H1 (cell line): ENCODE measurements around the gene ALG6. TPM values are rescaled to one million over a fixed set of nuclear protein-coding genes. Genes with fewer than 3 reads are reported as not detected.

Experiments used
- CTCF ChIA-PET: fragments of 300-600 bp; sonication (Branson Sonifier 250); formaldehyde crosslinking; loops from one replicate; lab custom pipeline; 2021; ENCODE audit not compliant: partially characterized antibody; lab: Charles Lee
- POLR2A ChIA-PET: fragments of 300-600 bp; sonication (Branson Sonifier 250); formaldehyde crosslinking; loops from one replicate; lab custom pipeline; 2021; ENCODE audit warnings: inconsistent platforms; ENCODE audit not compliant: partially characterized antibody; lab: Charles Lee
- DNase-seq, 2 experiments: peaks; one replicate each; pipeline versions ENCODE4 v3.0.0 to v3.0.0-alpha.2; 2010 to 2022; ENCODE audit warnings: low spot score in 2 of 2, low read depth in 1 of 2, mixed read lengths in 1 of 2
- FAIRE-seq: peaks from 2 replicates; lab custom pipeline; 2011; peaks lifted over from hg19 to GRCh38; lab: Jason Lieb, UNC
- H2AFZ ChIP-seq: 2 replicates; pipeline ENCODE4 v1.8.1; 2012; ENCODE audit warnings: low read length, inconsistent platforms
- H2AK5ac ChIP-seq: 2 replicates; pipeline ENCODE4 v1.6.1; 2013; ENCODE audit warnings: low read depth, low read length
- H2BK120ac ChIP-seq: replicated peaks from 2 replicates; pipeline ENCODE3; 2013; ENCODE audit warnings: low read depth, low read length, inconsistent platforms
- H2BK12ac ChIP-seq: 2 replicates; pipeline ENCODE4 v1.6.1; 2013; ENCODE audit warnings: low read depth, low read length
- H2BK15ac ChIP-seq: 2 replicates; pipeline ENCODE4 v1.6.1; 2013; ENCODE audit warnings: low read length
- H2BK20ac ChIP-seq: 2 replicates; pipeline ENCODE4 v1.6.1; 2013; ENCODE audit warnings: low read length
- H2BK5ac ChIP-seq: 2 replicates; pipeline ENCODE4 v1.6.1; 2013; ENCODE audit warnings: low read depth, low read length
- H3K14ac ChIP-seq: 2 replicates; pipeline ENCODE4 v1.6.1; 2013; ENCODE audit warnings: inconsistent platforms; ENCODE audit not compliant: insufficient read length
- H3K18ac ChIP-seq: 2 replicates; pipeline ENCODE4 v1.6.1; 2013; ENCODE audit warnings: low read length; ENCODE audit errors: extremely low read depth
- H3K23ac ChIP-seq: 2 replicates; pipeline ENCODE4 v1.6.1; 2013; ENCODE audit warnings: inconsistent platforms; ENCODE audit not compliant: insufficient read length
- H3K23me2 ChIP-seq: 2 replicates; pipeline ENCODE4 v1.6.1; 2013; ENCODE audit warnings: low read depth, low read length
- H3K27ac ChIP-seq: 2 replicates; pipeline ENCODE4 v1.6.1; 2011; ENCODE audit warnings: low read depth, low read length, inconsistent platforms
- H3K27me3 ChIP-seq, 4 experiments: replicated peaks in 1 of 4; 1 replicate in 1 of 4; 2 replicates in 3 of 4; pipeline versions ENCODE4 v1.6.1 to v1.8.1; 2011 to 2013; ENCODE audit warnings: low read length in 3 of 4, mild to moderate bottlenecking in 3 of 4, inconsistent platforms in 2 of 4, mixed read lengths in 2 of 4, moderate library complexity in 1 of 4; ENCODE audit not compliant: control insufficient read depth in 3 of 4, insufficient read depth in 3 of 4; ENCODE audit errors: extremely low read depth in 1 of 4
- H3K36me3 ChIP-seq, 4 experiments: 2 replicates each; pipeline versions ENCODE4 v1.6.1 to v1.8.1; 2011 to 2013; ENCODE audit warnings: mild to moderate bottlenecking in 4 of 4, low read length in 3 of 4, moderate library complexity in 2 of 4, control low read depth in 1 of 4, inconsistent platforms in 1 of 4; ENCODE audit not compliant: insufficient read depth in 4 of 4, control insufficient read depth in 2 of 4
- H3K4ac ChIP-seq: replicated peaks from 2 replicates; pipeline ENCODE3; 2013; ENCODE audit warnings: low read length, low read depth, mixed read lengths, inconsistent platforms; ENCODE audit not compliant: insufficient read length
- H3K4me1 ChIP-seq, 4 experiments: replicated peaks in 1 of 4; 1 replicate in 1 of 4; 2 replicates in 3 of 4; pipeline versions ENCODE4 v1.6.1 to v1.8.1; 2011 to 2013; ENCODE audit warnings: low read length in 3 of 4, inconsistent platforms in 2 of 4, mixed read lengths in 1 of 4; ENCODE audit not compliant: insufficient read depth in 4 of 4, control insufficient read depth in 3 of 4
- H3K4me2 ChIP-seq, 2 experiments: 2 replicates each; pipeline versions ENCODE4 v1.6.1 to v1.8.1; 2011 to 2013; ENCODE audit warnings: low read depth in 2 of 2, low read length in 2 of 2, control low read depth in 1 of 2, inconsistent platforms in 1 of 2, mild to moderate bottlenecking in 1 of 2; ENCODE audit not compliant: insufficient read depth in 1 of 2
- H3K4me3 ChIP-seq, 4 experiments: fragments of 200-600, 300-600 bp in 1 of 4; sonication (generic), shearing (Covaris generic), sonication (Bioruptor Twin) in 1 of 4; 2 replicates each; pipeline versions ENCODE4 v1.5.1 to v1.8.1; 2011 to 2016; ENCODE audit warnings: low read length in 4 of 4, low read depth in 3 of 4, control low read depth in 2 of 4, inconsistent platforms in 2 of 4, mild to moderate bottlenecking in 2 of 4, mixed read lengths in 1 of 4, moderate library complexity in 1 of 4; ENCODE audit not compliant: insufficient read depth in 2 of 4; ENCODE audit errors: extremely low read depth in 1 of 4
- H3K56ac ChIP-seq: replicated peaks from 2 replicates; pipeline ENCODE3; 2013; ENCODE audit warnings: low read depth, mild to moderate bottlenecking, mixed read lengths, low read length, inconsistent platforms; ENCODE audit not compliant: insufficient read length
- H3K79me1 ChIP-seq: 2 replicates; pipeline ENCODE4 v1.6.1; 2013; ENCODE audit warnings: low read depth, low read length, control low read depth
- H3K79me2 ChIP-seq, 2 experiments: 2 replicates each; pipeline versions ENCODE4 v1.6.1 to v1.8.1; 2012 to 2013; ENCODE audit warnings: low read length in 2 of 2, mild to moderate bottlenecking in 2 of 2, inconsistent platforms in 1 of 2; ENCODE audit not compliant: insufficient read depth in 2 of 2, control insufficient read depth in 1 of 2
- H3K9ac ChIP-seq, 4 experiments: replicated peaks in 1 of 4; 1 replicate in 1 of 4; 2 replicates in 3 of 4; pipeline versions ENCODE4 v1.6.1 to v1.8.1; 2011 to 2013; ENCODE audit warnings: low read depth in 3 of 4, low read length in 3 of 4, control low read depth in 2 of 4, mild to moderate bottlenecking in 2 of 4, moderate library complexity in 2 of 4, inconsistent platforms in 1 of 4; ENCODE audit errors: extremely low read depth in 1 of 4
- H3K9me3 ChIP-seq, 2 experiments: 2 replicates each; pipeline versions ENCODE4 v1.6.1 to v1.8.1; 2012 to 2013; ENCODE audit warnings: mild to moderate bottlenecking in 2 of 2, moderate library complexity in 2 of 2, control low read depth in 1 of 2, inconsistent platforms in 1 of 2, low read depth in 1 of 2, low read length in 1 of 2, mixed read lengths in 1 of 2; ENCODE audit not compliant: insufficient read depth in 2 of 2
- H4K20me1 ChIP-seq, 2 experiments: replicated peaks in 1 of 2; 2 replicates each; pipeline versions ENCODE3 to v1.8.1; 2011 to 2013; ENCODE audit warnings: inconsistent platforms in 2 of 2, low read length in 2 of 2, mild to moderate bottlenecking in 1 of 2; ENCODE audit not compliant: insufficient read depth in 2 of 2, control insufficient read depth in 1 of 2
- H4K5ac ChIP-seq: 2 replicates; pipeline ENCODE4 v1.6.1; 2013; ENCODE audit warnings: low read length, low read depth, mixed read lengths, inconsistent platforms; ENCODE audit not compliant: insufficient read length
- H4K8ac ChIP-seq: 2 replicates; pipeline ENCODE4 v1.8.0; 2013; ENCODE audit warnings: mild to moderate bottlenecking, moderate library complexity, low read length, inconsistent platforms; ENCODE audit not compliant: insufficient read depth; ENCODE audit errors: extremely low read depth
- H4K91ac ChIP-seq: replicated peaks from 2 replicates; pipeline ENCODE3; 2013; ENCODE audit warnings: low read length, mixed read lengths, inconsistent platforms; ENCODE audit not compliant: insufficient read length
- CHD2 ChIP-seq: IDR thresholded peaks from 2 replicates; pipeline ENCODE4 v1.6.1; 2012; ENCODE audit warnings: low read length, improper control_type of control experiment
- EGR1 ChIP-seq: IDR thresholded peaks from 2 replicates; pipeline ENCODE4 v1.6.1; 2011; ENCODE audit warnings: low read depth, low read length, borderline replicate concordance
- EZH2 ChIP-seq: fragments of 200-600 bp; sonication (generic); IDR thresholded peaks from 2 replicates; pipeline ENCODE4 v1.7.1; 2012; ENCODE audit warnings: low read depth, mild to moderate bottlenecking, moderate library complexity, low read length, inconsistent platforms; ENCODE audit not compliant: severe bottlenecking
- GTF2F1 ChIP-seq: IDR thresholded peaks from 2 replicates; pipeline ENCODE4 v1.6.1; 2012; ENCODE audit warnings: low read depth, low read length, improper control_type of control experiment, borderline replicate concordance
- KDM4A ChIP-seq: IDR thresholded peaks from one replicate; pipeline ENCODE4 v1.7.1; 2012; ENCODE audit warnings: low read depth, mild to moderate bottlenecking, moderate library complexity, low read length, inconsistent platforms; ENCODE audit not compliant: severe bottlenecking
- NANOG ChIP-seq: IDR thresholded peaks from 2 replicates; pipeline ENCODE4 v1.6.1; 2011; ENCODE audit warnings: low read length, low read depth, mild to moderate bottlenecking, inconsistent platforms; ENCODE audit not compliant: insufficient read depth, poor library complexity, severe bottlenecking
- RNF2 ChIP-seq: fragments of 200-900, 300-1000 bp; sonication (generic); IDR thresholded peaks from 2 replicates; pipeline ENCODE4 v1.7.1; 2016; ENCODE audit warnings: borderline replicate concordance, low read depth, mild to moderate bottlenecking, antibody characterized with exemption, low read length; ENCODE audit not compliant: poor library complexity, severe bottlenecking; ENCODE audit errors: missing control alignments
- SIX5 ChIP-seq: IDR thresholded peaks from 2 replicates; pipeline ENCODE4 v1.6.1; 2011; ENCODE audit warnings: mild to moderate bottlenecking, low read depth, low read length
- TAF1 ChIP-seq: IDR thresholded peaks from 2 replicates; pipeline ENCODE4 v1.6.1; 2011; ENCODE audit warnings: mild to moderate bottlenecking, low read depth, low read length
- TCF12 ChIP-seq: IDR thresholded peaks from 2 replicates; pipeline ENCODE4 v1.6.1; 2011; ENCODE audit warnings: low read depth, mild to moderate bottlenecking, low read length
- YY1 ChIP-seq: IDR thresholded peaks from 2 replicates; pipeline ENCODE4 v1.6.1; 2011; ENCODE audit warnings: low read depth, mild to moderate bottlenecking, low read length
- WGBS, 2 experiments: shearing (Covaris generic) in 1 of 2; methylation state at CpG; one replicate each; pipeline versions ENCODE4 v1.1.6 to v1.1.7; 2013 to 2015; ENCODE audit warnings: low lambda C conversion rate in 2 of 2, mixed read lengths in 2 of 2, inconsistent platforms in 1 of 2, low coverage in 1 of 2, missing lambda C conversion rate in 1 of 2; ENCODE audit not compliant: insufficient replicate concordance in 2 of 2, insufficient coverage in 1 of 2, insufficient read length in 1 of 2; ENCODE audit errors: extremely low coverage in 1 of 2, missing lambda C conversion rate in 1 of 2; 5-methylcytosine and 5-hydroxymethylcytosine counted together
- polyA plus RNA-seq, 7 experiments: library from polyadenylated mRNA; depleted of rRNA in 3 of 7; stranded (reverse) in 5 of 7; unstranded in 2 of 7; fragments of >200 nt in 5 of 7; fragments of 200-250 nt in 2 of 7; gene quantifications; 1 replicate in 5 of 7; 2 replicates in 1 of 7; 4 replicates in 1 of 7; pipeline versions ENCODE4 v1.2.1 to v1.2.3, GENCODE V29; 2011 to 2013; ENCODE audit warnings: missing spikeins in 2 of 7, mixed read lengths in 2 of 7
- total RNA-seq: library from RNA; stranded (reverse); fragmentation: NEBNext Ultra II Directional; extraction: Animal tissue kit (Norgen Biotek cat#: 25700); gene quantifications from 2 replicates; pipeline ENCODE4 v1.2.1, GENCODE V29; 2021
- TF ChIP-seq, protein P1 (sequence below): IDR thresholded peaks from 2 replicates; pipeline ENCODE4 v1.6.1; 2012; ENCODE audit warnings: low read length, inconsistent platforms

Gene ALG6
- total and polyA plus RNA-seq, 2 of the 8 experiments (the other 6 are each of a cell fraction or from before 2014, with no cell fraction given), result 17.8 to 26.8 TPM

DNA sequence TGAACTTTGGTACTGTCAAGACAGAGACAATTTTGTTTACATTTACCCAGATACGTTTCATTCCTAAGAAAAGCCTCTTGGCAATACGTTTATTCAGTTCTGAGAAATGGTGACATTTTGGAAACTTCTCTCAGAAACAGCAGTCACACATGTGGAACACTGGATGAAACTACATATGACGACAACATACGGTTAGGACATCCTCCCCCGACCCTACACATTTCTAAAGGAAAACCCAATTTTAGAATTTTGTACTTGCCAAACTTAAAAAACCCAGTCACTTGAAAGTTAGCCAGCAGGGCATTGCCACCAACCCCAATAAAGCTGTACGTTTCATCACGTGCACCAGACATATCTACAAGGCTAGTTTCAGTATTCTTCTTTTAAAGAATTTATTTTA, 98.8 kb downstream of the ALG6 start:
- FAIRE-seq, result no peak
- H3K23ac ChIP-seq, result no peak overlapping the region
- CTCF ChIA-PET, result interaction anchor here (0.9 to 1.6 kb wide), 4 partner anchors 10 to 53 kb away, joined by 3 to 5 read pairs (median 4); no protein-coding TSS in a partner anchor
- TF ChIP-seq EGR1 (no peak), GTF2F1 (no peak), CHD2 (no peak), RNF2 (no peak), YY1 (no peak), TCF12 (no peak), KDM4A (no peak), NANOG (no peak), TAF1 (no peak), SIX5 (no peak), EZH2 (no peak)
- TF ChIP-seq, protein P1, sequence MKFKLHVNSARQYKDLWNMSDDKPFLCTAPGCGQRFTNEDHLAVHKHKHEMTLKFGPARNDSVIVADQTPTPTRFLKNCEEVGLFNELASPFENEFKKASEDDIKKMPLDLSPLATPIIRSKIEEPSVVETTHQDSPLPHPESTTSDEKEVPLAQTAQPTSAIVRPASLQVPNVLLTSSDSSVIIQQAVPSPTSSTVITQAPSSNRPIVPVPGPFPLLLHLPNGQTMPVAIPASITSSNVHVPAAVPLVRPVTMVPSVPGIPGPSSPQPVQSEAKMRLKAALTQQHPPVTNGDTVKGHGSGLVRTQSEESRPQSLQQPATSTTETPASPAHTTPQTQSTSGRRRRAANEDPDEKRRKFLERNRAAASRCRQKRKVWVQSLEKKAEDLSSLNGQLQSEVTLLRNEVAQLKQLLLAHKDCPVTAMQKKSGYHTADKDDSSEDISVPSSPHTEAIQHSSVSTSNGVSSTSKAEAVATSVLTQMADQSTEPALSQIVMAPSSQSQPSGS, result no peak

More for the DNA sequence above, 98.8 kb downstream of the ALG6 start:
- no peak overlapping the region for H4K91ac ChIP-seq
- H3K23me2 ChIP-seq, result no peaks in the 10 kb centered on the region
- no peak overlapping the region for H3K56ac ChIP-seq
- H3K9ac ChIP-seq, result no peak overlapping the region
- no peaks in the 10 kb centered on the region for H3K4me1 ChIP-seq
- H2BK12ac ChIP-seq, result no peak overlapping the region
- H3K9me3 ChIP-seq, result peaks cover 4 to 15% of the 10 kb centered on the region in 2 experiments; a peak in 3 of 4 replicates
- H4K20me1 ChIP-seq, result no peaks in the 10 kb centered on the region
- no peak overlapping the region for H3K4me2 ChIP-seq
- no peaks in the 10 kb centered on the region for H3K79me2 ChIP-seq
- peaks cover 0 to 4% (median 2%) of the 10 kb centered on the region in 4 experiments; a peak in 2 of 8 replicates for H3K36me3 ChIP-seq
- H2BK15ac ChIP-seq, result no peak overlapping the region
- no peak overlapping the region for H4K8ac ChIP-seq
- no peak for DNase-seq
- H3K27me3 ChIP-seq, result no peaks in the 10 kb centered on the region
- H2BK120ac ChIP-seq, result no peak overlapping the region
- POLR2A ChIA-PET, result no interaction called here
- H3K27ac ChIP-seq, result no peak overlapping the region
- no peaks in the 10 kb centered on the region for H3K79me1 ChIP-seq
- H3K14ac ChIP-seq, result no peak overlapping the region
- WGBS, 2 experiments, result 90% methylated on average over 7 of the region's 7 CpGs; no CpG with 5 or more reads in 1 of the 2 experiments
- no peak overlapping the region for H2BK20ac ChIP-seq
- H3K4ac ChIP-seq, result no peak overlapping the region
- H4K5ac ChIP-seq, result no peak overlapping the region
- no peak overlapping the region for H2BK5ac ChIP-seq
- no peak overlapping the region for H2AFZ ChIP-seq
- H3K4me3 ChIP-seq, result no peak overlapping the region
- H3K18ac ChIP-seq, result no peak overlapping the region
- H2AK5ac ChIP-seq, result no peak overlapping the region
